GM19467 (cell line): ENCODE data around the gene SPINK14.

Experiments used
- ATAC-seq: cut with Tn5 transposase; IDR thresholded peaks from one replicate; pipeline ENCODE4 v1.9.1; 2021; ENCODE audit warnings: mild to moderate bottlenecking, moderate library complexity; ENCODE audit not compliant: unreplicated experiment

Gene SPINK14

DNA sequence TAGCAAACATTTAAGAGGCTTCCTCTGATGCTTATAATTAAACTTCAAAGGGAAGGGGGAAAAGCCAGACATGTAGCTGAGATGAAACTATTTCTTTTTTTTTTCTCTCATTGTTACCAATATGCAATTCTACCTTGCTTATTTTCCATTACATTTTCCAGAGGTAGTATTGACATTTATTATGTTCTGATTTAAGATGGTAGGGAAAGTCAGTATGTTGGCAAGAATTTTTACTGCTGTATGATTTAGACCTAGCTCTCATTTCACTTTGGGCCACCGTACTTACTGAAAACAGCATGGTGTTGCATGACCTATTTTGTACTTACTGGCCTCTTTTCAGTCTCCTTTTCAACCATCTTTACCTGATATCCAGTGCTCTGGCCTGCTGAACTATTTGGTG, 24.9 kb downstream of the SPINK14 start:
- ATAC-seq: no peak

GRCh38 chr5:148201151-148201550, 32.8 kb downstream of the SPINK14 start:
- no peak for ATAC-seq

DNA sequence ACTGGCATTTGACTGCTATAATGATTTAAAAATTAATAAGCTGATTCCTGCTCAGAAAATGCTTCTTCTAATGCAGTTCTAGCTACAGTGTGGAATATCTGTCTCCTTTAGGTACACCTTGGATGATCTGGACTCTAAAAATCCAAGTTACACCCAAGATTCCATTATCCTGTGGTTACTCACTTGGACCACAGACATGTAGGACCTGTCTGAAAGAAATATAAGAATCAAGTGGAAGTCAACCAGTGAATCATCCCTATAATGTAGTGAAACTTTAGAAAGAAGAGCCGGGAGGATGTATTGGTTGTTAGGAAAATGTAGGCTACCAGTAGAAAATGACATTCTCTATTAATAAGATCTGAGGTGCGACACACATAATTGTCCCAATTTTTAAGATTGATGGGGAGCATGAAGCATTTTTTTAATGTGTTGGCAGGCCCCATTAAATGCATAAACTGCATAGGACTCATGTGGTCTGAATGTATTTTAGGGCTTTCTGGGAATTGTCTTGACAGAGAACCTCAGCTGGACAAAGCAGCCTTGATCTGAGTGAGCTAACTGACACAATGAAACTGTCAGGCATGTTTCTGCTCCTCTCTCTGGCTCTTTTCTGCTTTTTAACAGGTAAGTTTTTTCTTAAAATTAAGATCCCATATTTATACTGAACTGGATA, 34.3 kb downstream of the SPINK14 start, which contains the start of gene SPINK6:
Gene SPINK6, plus strand, starts transcription at position 512 of the 673 bp plus-strand sequence. Its CDS starts 55 bp downstream, at position 567.
- ATAC-seq: no peak

- ATAC-seq: no peak
These were observed 36.9 kb downstream of the SPINK14 start for GRCh38 chr5:148205044-148205806.

DNA sequence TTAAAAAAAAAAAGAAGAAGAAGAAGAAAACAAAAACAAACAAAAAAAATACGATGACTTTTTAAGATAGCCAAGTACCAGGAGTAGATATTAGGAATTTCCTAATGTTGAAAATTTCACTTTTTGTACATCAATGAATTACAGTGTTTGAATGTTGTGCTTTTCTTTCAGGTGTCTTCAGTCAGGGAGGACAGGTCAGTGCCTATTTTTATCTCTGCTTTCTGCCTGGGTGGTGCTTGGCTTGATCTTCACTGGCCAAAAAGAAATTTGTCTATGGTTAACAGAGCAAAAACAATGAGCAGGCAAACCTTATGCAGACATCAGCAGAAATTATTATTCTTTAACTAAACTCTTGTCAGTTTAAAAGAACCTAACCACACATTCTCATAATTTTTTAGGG, 37.5 kb downstream of the SPINK14 start:
- ATAC-seq: no peak

DNA sequence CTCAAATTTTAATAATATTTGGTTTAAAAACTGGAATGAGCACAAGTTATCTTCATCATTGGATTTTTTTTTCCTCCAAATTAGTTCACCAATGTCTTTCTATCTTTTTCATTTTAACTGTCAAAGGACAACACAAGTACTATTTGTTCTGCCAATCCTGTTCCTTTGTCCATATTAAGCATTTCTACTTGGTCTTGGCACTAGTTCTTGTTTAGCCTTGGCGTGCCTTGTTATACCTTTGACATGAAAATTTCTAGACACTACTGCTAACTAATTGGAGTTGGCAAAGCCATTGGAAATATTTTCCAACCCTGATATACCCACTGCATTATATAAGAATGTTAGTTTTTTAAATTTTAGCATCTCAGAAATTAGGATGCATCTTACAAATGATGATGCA, 38.3 kb downstream of the SPINK14 start:
- ATAC-seq: no peak

DNA sequence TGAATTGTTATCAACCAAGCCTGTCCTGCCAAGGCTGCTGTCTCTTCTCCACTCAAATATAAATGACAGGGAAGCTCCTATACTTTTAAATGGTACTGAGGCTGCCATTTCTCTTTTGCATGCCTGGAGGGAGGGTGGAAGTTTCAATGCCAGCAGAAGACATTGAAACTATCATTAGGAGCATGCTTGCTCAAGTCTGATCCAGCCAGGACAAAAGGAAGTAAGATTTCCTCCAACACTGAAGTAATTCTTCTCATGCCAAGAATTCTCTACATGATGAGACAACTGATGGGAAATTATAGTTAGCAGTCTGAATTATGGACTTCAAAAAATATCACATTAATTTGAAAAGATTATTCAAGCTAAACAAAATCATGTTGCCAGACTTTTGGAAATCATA, 39.9 kb downstream of the SPINK14 start:
- no peak for ATAC-seq

DNA sequence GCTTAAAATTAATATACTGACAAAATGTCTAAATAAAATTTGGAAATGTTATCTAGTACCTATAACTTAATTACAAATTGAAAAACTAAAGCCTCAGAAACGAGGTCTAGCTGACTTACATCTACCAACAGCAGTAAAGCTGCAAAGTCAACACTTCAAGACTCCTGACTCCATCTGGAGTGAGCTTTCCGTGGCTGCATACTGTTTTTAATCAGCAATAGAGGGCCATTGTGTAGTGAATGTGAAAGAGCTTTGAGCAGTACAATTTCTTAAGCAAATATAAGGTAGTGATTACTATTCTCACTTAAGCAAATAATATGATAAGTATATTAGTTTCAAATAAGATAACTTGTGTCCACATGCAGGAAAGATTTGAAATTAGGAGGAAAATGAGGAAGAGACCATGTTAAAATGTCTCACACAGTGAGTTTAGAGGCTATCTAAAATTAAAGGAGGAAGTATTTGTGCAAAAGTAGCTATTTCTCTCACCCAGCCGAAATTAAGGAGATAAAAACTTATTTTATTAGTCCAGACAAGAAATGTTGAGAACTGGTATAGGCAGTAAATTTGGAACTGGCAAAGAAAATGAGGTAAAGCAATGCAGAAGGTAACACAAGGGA, 40.9 kb downstream of the SPINK14 start:
- ATAC-seq: no peak

DNA sequence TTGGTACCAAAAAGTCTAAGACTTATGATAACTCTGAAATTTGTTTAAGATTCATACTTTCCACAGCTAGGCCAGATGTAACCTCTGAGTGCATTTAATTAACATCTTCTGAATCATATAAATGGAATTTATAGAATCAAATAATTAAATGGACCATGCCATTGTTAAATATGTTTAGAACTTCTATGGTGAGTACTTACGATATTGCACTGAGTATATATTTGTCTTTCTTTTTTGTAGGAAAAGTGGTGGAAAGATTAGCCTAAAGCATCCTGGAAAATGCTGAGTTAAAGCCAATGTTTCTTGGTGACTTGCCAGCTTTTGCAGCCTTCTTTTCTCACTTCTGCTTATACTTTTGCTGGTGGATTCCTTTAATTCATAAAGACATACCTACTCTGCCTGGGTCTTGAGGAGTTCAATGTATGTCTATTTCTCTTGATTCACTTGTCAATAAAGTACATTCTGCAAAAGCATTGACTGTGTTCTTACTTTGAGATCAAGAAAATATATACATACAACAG, 46.4 kb downstream of the SPINK14 start:
- no peak for ATAC-seq

- no peak for ATAC-seq
These were observed 53.2 kb downstream of the SPINK14 start for GRCh38 chr5:148221508-148221907.

DNA sequence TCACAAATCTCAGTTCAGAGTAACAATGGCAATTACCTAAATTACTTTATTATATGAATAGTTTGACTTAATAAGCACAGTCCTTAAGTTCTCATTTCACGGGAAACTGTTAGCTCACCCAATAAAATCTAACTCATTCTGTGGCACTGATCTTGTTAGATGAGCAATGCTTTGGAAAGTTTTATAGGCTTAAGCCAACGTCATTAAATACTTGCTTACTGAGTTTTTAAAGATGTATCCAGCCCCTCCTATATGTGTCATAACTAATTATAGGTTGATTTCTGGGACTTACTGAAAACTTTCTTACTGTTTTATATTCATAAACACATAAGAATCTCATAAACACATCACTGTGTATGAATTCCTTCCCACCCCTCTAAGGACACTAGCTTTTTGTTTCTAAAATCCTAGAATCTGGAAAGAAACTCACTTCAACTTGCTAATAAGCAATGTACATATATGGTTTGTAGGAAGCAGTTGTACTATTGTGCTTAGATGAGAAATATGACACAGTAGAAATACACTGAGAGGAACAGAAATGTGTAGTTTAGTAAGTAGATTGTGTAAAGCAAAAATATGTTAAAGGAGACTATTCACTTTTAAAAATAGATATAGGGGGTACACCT, 55.9 kb downstream of the SPINK14 start:
- no peak for ATAC-seq
